GM18861 (cell line): ENCODE measurements around the gene ANKDD1A.

Experiments used
- ATAC-seq: cut with Tn5 transposase; IDR thresholded peaks from one replicate; pipeline ENCODE4 v1.9.1; 2021; ENCODE audit not compliant: unreplicated experiment

ANKDD1A gene

GRCh38 chr15:64911311-64912186 lies at the start of gene ANKDD1A:
TSS of gene ANKDD1A (plus strand) at chr15:64911902. CDS start at chr15:64911931, 29 bp downstream.
- ATAC-seq: peak; percentile 60

GRCh38 chr15:64861960-64862359 lies 49.7 kb upstream of the ANKDD1A start:
- ATAC-seq: no peak

- no peak for ATAC-seq
Observed at GRCh38 chr15:64862408-64862807, 49.3 kb upstream of the ANKDD1A start.

- no peak for ATAC-seq
Observed at GRCh38 chr15:64864068-64864467, 47.6 kb upstream of the ANKDD1A start.

- ATAC-seq: peak; percentile 62
Observed at GRCh38 chr15:64865126-64865997, 46.3 kb upstream of the ANKDD1A start.

- no peak for ATAC-seq
Observed at GRCh38 chr15:64865998-64866520, 45.6 kb upstream of the ANKDD1A start.

GRCh38 chr15:64869501-64869900 lies 42.2 kb upstream of the ANKDD1A start:
- ATAC-seq: no peak

- ATAC-seq: no peak
Observed at GRCh38 chr15:64870353-64870752, 41.3 kb upstream of the ANKDD1A start.

- ATAC-seq: no peak
Observed at GRCh38 chr15:64875641-64876223, 36.0 kb upstream of the ANKDD1A start.

- ATAC-seq: no peak
Observed at GRCh38 chr15:64877435-64877834, 34.3 kb upstream of the ANKDD1A start.

- no peak for ATAC-seq
Observed at GRCh38 chr15:64878705-64879104, 33.0 kb upstream of the ANKDD1A start.

GRCh38 chr15:64883100-64883581 lies 28.6 kb upstream of the ANKDD1A start:
- ATAC-seq: peak; percentile 50

- peak; percentile 52 for ATAC-seq
Observed at GRCh38 chr15:64883997-64884511, 27.6 kb upstream of the ANKDD1A start.

- ATAC-seq: no peak
Observed at GRCh38 chr15:64884679-64885078, 27.0 kb upstream of the ANKDD1A start.

- ATAC-seq: no peak
Observed at GRCh38 chr15:64888336-64888735, 23.4 kb upstream of the ANKDD1A start.

GRCh38 chr15:64891561-64891960 lies 20.1 kb upstream of the ANKDD1A start:
- ATAC-seq: no peak

GRCh38 chr15:64892847-64893403 lies 18.8 kb upstream of the ANKDD1A start:
- ATAC-seq: no peak

- ATAC-seq: peak; percentile 50
Observed at GRCh38 chr15:64893481-64894394, 18.0 kb upstream of the ANKDD1A start.

- peak; percentile 28 for ATAC-seq
Observed at GRCh38 chr15:64894395-64895056, 17.2 kb upstream of the ANKDD1A start.
